Fibroblast of lung (primary cell): Measurements from ENCODE around the gene TBC1D22A.

Experiments
- EZH2 ChIP-seq: IDR thresholded peaks from 2 replicates; pipeline ENCODE4 v1.5.1; 2012; ENCODE audit warnings: low read length, control low read depth, mild to moderate bottlenecking; ENCODE audit errors: missing control alignments
- TF ChIP-seq, protein P1 (sequence below), 2 donors: IDR thresholded peaks in 1 of 2; conservative IDR thresholded peaks in 1 of 2; 1 replicate in 1 of 2; 2 replicates in 1 of 2; pipeline ENCODE4 v1.5.1; 2011 to 2012; ENCODE audit warnings: low read length in 2 of 2, control low read depth in 1 of 2, inconsistent platforms in 1 of 2, low read depth in 1 of 2, mild to moderate bottlenecking in 1 of 2

DNA sequence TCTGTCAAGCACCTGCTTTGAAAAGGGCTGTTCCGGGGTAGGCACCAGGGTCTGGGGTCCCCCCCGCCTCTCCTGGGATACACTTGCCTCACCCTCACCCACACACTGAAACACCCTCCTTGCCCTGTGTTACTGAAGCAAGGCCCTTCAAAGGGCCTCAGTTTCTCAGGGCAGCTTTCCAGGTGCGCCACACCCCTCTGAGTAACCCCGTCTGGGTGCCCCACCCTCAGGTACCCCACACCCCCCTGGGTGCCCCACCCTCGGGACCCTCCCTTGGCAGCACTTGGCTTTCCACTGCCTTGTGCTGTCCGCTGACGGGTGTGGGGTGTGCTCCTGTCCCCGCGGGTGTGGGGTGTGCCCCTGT lies 413.6 kb downstream of the TBC1D22A start:
- TF ChIP-seq, protein P1, sequence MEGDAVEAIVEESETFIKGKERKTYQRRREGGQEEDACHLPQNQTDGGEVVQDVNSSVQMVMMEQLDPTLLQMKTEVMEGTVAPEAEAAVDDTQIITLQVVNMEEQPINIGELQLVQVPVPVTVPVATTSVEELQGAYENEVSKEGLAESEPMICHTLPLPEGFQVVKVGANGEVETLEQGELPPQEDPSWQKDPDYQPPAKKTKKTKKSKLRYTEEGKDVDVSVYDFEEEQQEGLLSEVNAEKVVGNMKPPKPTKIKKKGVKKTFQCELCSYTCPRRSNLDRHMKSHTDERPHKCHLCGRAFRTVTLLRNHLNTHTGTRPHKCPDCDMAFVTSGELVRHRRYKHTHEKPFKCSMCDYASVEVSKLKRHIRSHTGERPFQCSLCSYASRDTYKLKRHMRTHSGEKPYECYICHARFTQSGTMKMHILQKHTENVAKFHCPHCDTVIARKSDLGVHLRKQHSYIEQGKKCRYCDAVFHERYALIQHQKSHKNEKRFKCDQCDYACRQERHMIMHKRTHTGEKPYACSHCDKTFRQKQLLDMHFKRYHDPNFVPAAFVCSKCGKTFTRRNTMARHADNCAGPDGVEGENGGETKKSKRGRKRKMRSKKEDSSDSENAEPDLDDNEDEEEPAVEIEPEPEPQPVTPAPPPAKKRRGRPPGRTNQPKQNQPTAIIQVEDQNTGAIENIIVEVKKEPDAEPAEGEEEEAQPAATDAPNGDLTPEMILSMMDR (conservative IDR thresholded peaks at IDR 0.05 in 1 of 2, IDR thresholded peaks at IDR 0.05 in 1 of 2; ENCODE audit: low read depth in 1 of 2, low read length in 2 of 2) = no peak
- no peak for TF ChIP-seq EZH2
